SK-N-MC (cell line): ENCODE results near the gene A2ML1.

Experiments
- EZH2 ChIP-seq: fragments of 200-600 bp; sonication (generic); IDR thresholded peaks from one replicate; pipeline ENCODE4 v1.6.1; 2017; ENCODE audit warnings: antibody characterized with exemption
- POLR2AphosphoS5 ChIP-seq: IDR thresholded peaks from 2 replicates; pipeline ENCODE4 v1.6.1; 2012; ENCODE audit warnings: mild to moderate bottlenecking, low read depth, low read length, borderline replicate concordance

DNA sequence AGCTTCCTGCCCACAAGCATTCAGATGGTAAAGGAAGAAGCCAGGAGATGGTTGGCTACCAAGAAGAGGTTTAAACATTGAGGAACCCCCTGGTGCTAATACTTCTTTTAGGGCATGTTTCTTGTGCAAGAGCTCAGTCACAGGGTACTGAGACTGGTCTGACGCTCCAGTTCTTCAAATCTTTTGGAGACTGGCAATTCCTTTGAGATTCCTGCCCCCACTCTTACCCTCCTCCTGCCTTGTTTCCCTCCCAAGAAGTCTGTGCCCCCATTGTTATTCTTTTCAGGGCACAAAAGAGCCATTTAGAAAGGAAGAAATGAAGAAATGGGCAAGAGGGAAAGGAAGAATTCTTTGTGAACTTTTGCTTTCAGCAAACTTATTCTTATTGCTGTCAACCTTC is 11.8 kb downstream of the A2ML1 start:
- TF ChIP-seq EZH2 = no peak
- no peak for TF ChIP-seq POLR2AphosphoS5
